GM21528 (cell line): ENCODE data around the gene NDUFB5.
"Not testable (repeated sequence)": the region's sequence is repeated elsewhere in the genome, so short reads cannot be mapped to it uniquely, and the experiment has no call there.

Source experiments
- ATAC-seq: cut with Tn5 transposase; IDR thresholded peaks from one replicate; pipeline ENCODE4 v1.9.1; 2021; ENCODE audit warnings: mild to moderate bottlenecking, moderate library complexity; ENCODE audit not compliant: unreplicated experiment, low FRiP score

The NDUFB5 gene

GRCh38 chr3:179624451-179624850, 19.9 kb downstream of the NDUFB5 start:
- ATAC-seq: no peak

- no peak for ATAC-seq
Measured at GRCh38 chr3:179630753-179631451, 26.3 kb downstream of the NDUFB5 start.

- ATAC-seq: no peak
Measured at GRCh38 chr3:179640469-179640868, 35.9 kb downstream of the NDUFB5 start.

- ATAC-seq: no peak
Measured at GRCh38 chr3:179642871-179643270, 38.3 kb downstream of the NDUFB5 start.

- ATAC-seq: not testable (repeated sequence)
Measured at GRCh38 chr3:179643837-179644236, 39.2 kb downstream of the NDUFB5 start.

GRCh38 chr3:179646177-179646576, 41.6 kb downstream of the NDUFB5 start:
- no peak for ATAC-seq

GRCh38 chr3:179651687-179652446, 47.3 kb downstream of the NDUFB5 start:
- ATAC-seq: no peak

- peak; percentile 79 for ATAC-seq
Measured at GRCh38 chr3:179652447-179653095, 48.0 kb downstream of the NDUFB5 start, which contains the start of gene USP13. TSS of gene USP13 (plus strand) at chr3:179653040. CDS start at chr3:179653226, 186 bp downstream.

GRCh38 chr3:179653096-179653797, 48.7 kb downstream of the NDUFB5 start:
- ATAC-seq: peak; percentile 70

GRCh38 chr3:179655236-179655635, 50.6 kb downstream of the NDUFB5 start:
- no peak for ATAC-seq

- ATAC-seq: no peak
Measured at GRCh38 chr3:179658606-179659005, 54.0 kb downstream of the NDUFB5 start.

- ATAC-seq: no peak
Measured at GRCh38 chr3:179660872-179661271, 56.3 kb downstream of the NDUFB5 start.

- no peak for ATAC-seq
Measured at GRCh38 chr3:179661777-179662176, 57.2 kb downstream of the NDUFB5 start.

GRCh38 chr3:179663093-179663492, 58.5 kb downstream of the NDUFB5 start:
- no peak for ATAC-seq

- ATAC-seq: no peak
Measured at GRCh38 chr3:179666030-179666429, 61.4 kb downstream of the NDUFB5 start.

GRCh38 chr3:179666436-179667035, 61.9 kb downstream of the NDUFB5 start:
- no peak for ATAC-seq

GRCh38 chr3:179668429-179668828, 63.8 kb downstream of the NDUFB5 start:
- no peak for ATAC-seq

- ATAC-seq: no peak
Measured at GRCh38 chr3:179670311-179670710, 65.7 kb downstream of the NDUFB5 start.

- no peak for ATAC-seq
Measured at GRCh38 chr3:179671309-179671708, 66.7 kb downstream of the NDUFB5 start.

GRCh38 chr3:179671747-179672242, 67.2 kb downstream of the NDUFB5 start:
- ATAC-seq: no peak
